Measurements from ENCODE around the gene KDM5C.

DNA sequence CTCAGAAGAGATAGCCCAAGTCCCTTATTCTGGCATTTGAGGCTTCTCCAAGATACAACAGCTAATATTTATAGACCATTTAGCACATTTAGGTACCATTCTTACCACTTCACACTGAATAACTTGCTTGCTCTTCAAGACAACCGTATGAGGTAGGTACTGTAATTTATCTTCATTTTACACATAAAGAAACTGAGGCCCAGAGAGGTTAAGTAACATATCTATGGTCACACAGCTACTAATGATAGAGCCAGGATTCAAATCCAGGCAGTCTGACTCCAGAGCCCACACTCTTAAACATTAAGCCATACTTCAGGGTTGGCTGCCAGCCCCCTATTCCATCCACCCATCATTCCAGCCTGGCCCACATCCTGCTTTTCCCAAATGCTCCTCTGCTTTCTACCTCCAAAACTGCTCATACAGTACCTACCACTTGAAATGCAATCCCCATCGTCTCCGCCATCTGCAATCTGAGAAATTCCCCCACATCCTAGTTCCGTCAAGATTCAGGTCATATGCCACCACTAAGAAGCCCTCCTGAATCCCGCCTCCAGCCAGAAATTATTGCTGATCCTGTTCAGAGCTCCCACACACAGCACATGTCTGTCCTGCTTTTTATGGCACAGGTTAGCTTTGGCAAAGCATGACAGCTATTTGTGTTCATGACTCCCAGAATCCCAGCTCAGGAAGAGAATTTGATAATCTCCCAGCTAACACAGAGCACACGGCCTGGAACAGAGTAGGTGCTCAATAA, 32.8 kb upstream of the KDM5C start:
- TF ChIP-seq GATA3 (IDR thresholded peaks at IDR 0.05; ENCODE audit: low read depth, low read length) = no peak
- no peak for TF ChIP-seq GATA2 (IDR thresholded peaks at IDR 0.05; ENCODE audit: low read depth, low read length)

All from SH-SY5Y (cell line).